CD14-positive monocyte (primary cell): ENCODE data around the gene LDAH. TPM values are rescaled to one million over a fixed set of nuclear protein-coding genes. Genes with fewer than 3 reads are reported as not detected.

Experiments used
- DNase-seq, 3 donors: peaks; one replicate each; pipeline ENCODE4 v3.0.0-alpha.2; 2011 to 2022
- H2AFZ ChIP-seq: 2 replicates; pipeline ENCODE4 v1.6.0; 2012; ENCODE audit warnings: mild to moderate bottlenecking, low read depth, low read length, inconsistent platforms; ENCODE audit not compliant: insufficient read depth, poor library complexity, severe bottlenecking
- H3K27ac ChIP-seq, 2 donors: 1 replicate in 1 of 2; 2 replicates in 1 of 2; pipeline ENCODE4 v1.5.1; 2012 to 2013; ENCODE audit warnings: low read length in 2 of 2, control low read depth in 1 of 2, inconsistent platforms in 1 of 2, low read depth in 1 of 2, mild to moderate bottlenecking in 1 of 2
- H3K27me3 ChIP-seq, 2 donors: one replicate each; pipeline versions ENCODE4 v1.6.0 to v1.6.1; 2011 to 2013; ENCODE audit warnings: low read length in 2 of 2; ENCODE audit not compliant: control insufficient read depth in 2 of 2, insufficient read depth in 2 of 2
- H3K36me3 ChIP-seq, 2 donors: replicated peaks in 1 of 2; 1 replicate in 1 of 2; 2 replicates in 1 of 2; pipeline versions ENCODE4 v1.5.1 to v1.6.1; 2012 to 2013; ENCODE audit warnings: low read length in 2 of 2, control low read depth in 1 of 2, inconsistent platforms in 1 of 2, mild to moderate bottlenecking in 1 of 2; ENCODE audit not compliant: insufficient read depth in 2 of 2, control insufficient read depth in 1 of 2
- H3K4me1 ChIP-seq, 2 donors: 1 replicate in 1 of 2; 2 replicates in 1 of 2; pipeline versions ENCODE4 v1.5.1 to v1.6.1; 2012 to 2013; ENCODE audit warnings: low read length in 2 of 2, control low read depth in 1 of 2, inconsistent platforms in 1 of 2, mild to moderate bottlenecking in 1 of 2, moderate library complexity in 1 of 2; ENCODE audit not compliant: insufficient read depth in 2 of 2, control insufficient read depth in 1 of 2
- H3K4me2 ChIP-seq: replicated peaks from 2 replicates; pipeline ENCODE3; 2012; ENCODE audit warnings: low read length, moderate library complexity, mild to moderate bottlenecking; ENCODE audit not compliant: poor library complexity, severe bottlenecking; ENCODE audit errors: extremely low read depth
- H3K4me3 ChIP-seq, 3 experiments: fragments of 200-600 bp in 1 of 3; sonication (generic) in 1 of 3; replicated peaks in 1 of 3; 1 replicate in 2 of 3; 2 replicates in 1 of 3; pipeline ENCODE4 v1.5.1; 2011 to 2013; ENCODE audit warnings: low read length in 3 of 3, mild to moderate bottlenecking in 3 of 3, control low read depth in 2 of 3, low read depth in 2 of 3, inconsistent platforms in 1 of 3, moderate library complexity in 1 of 3
- H3K79me2 ChIP-seq: 2 replicates; pipeline ENCODE4 v1.6.0; 2012; ENCODE audit warnings: mild to moderate bottlenecking, control low read depth, inconsistent platforms, low read length, moderate library complexity; ENCODE audit not compliant: insufficient read depth
- H3K9ac ChIP-seq: 2 replicates; pipeline ENCODE4 v1.6.0; 2017; ENCODE audit warnings: low read length, mild to moderate bottlenecking; ENCODE audit not compliant: insufficient read depth, poor library complexity, severe bottlenecking
- H3K9me3 ChIP-seq, 2 donors: replicated peaks in 1 of 2; 1 replicate in 1 of 2; 2 replicates in 1 of 2; pipeline versions ENCODE4 v1.5.1 to v1.6.1; 2012 to 2013; ENCODE audit warnings: low read length in 2 of 2, control low read depth in 1 of 2; ENCODE audit not compliant: control insufficient read depth in 1 of 2, insufficient read depth in 1 of 2
- H4K20me1 ChIP-seq: 2 replicates; pipeline ENCODE4 v1.6.0; 2012; ENCODE audit warnings: mild to moderate bottlenecking, low read length, control low read depth, moderate library complexity; ENCODE audit not compliant: insufficient read depth
- H3K27ac Mint-ChIP-seq, 7 donors: one replicate each; pipeline ENCODE4 v1.8.0; 2020; ENCODE audit warnings: mild to moderate bottlenecking in 7 of 7, mixed read lengths in 7 of 7, moderate library complexity in 6 of 7, inconsistent platforms in 2 of 7
- H3K27me3 Mint-ChIP-seq, 3 donors: one replicate each; pipeline ENCODE4 v1.8.0; 2021 to 2022; ENCODE audit warnings: low read depth in 3 of 3, mild to moderate bottlenecking in 3 of 3, mixed read lengths in 3 of 3, moderate library complexity in 3 of 3, inconsistent platforms in 1 of 3
- H3K36me3 Mint-ChIP-seq, 2 donors: one replicate each; pipeline ENCODE4 v1.8.0; 2020; ENCODE audit warnings: mixed read lengths in 2 of 2, inconsistent platforms in 1 of 2, mild to moderate bottlenecking in 1 of 2
- H3K4me1 Mint-ChIP-seq: one replicate; pipeline ENCODE4 v1.8.0; 2020; ENCODE audit warnings: mild to moderate bottlenecking, mixed read lengths
- H3K4me3 Mint-ChIP-seq, 2 donors: one replicate each; pipeline ENCODE4 v1.8.0; 2020; ENCODE audit warnings: mild to moderate bottlenecking in 2 of 2, mixed read lengths in 2 of 2, moderate library complexity in 1 of 2
- H3K9me3 Mint-ChIP-seq, 7 donors: one replicate each; pipeline ENCODE4 v1.8.0; 2020 to 2022; ENCODE audit warnings: mixed read lengths in 7 of 7, mild to moderate bottlenecking in 6 of 7, moderate library complexity in 6 of 7, inconsistent platforms in 2 of 7
- CTCF ChIP-seq: fragments of 200-600 bp; IDR thresholded peaks from one replicate; pipeline ENCODE4 v1.8.0; 2022; ENCODE audit warnings: antibody characterized with exemption, mild to moderate bottlenecking
- WGBS: methylation state at CpG from one replicate; pipeline ENCODE4 v1.1.5; 2013; ENCODE audit warnings: missing lambda C conversion rate; ENCODE audit not compliant: insufficient coverage; 5-methylcytosine and 5-hydroxymethylcytosine counted together
- intact Hi-C, 2 donors: fragments of 100-400 bp; cut with micrococcal nuclease; formaldehyde crosslinking; loops; one replicate each; pipeline versions ENCODE4 v1.15.0 to v1.15.1; 2023
- polyA plus RNA-seq, 3 donors: library from polyadenylated mRNA; depleted of rRNA in 1 of 3; unstranded in 2 of 3; stranded (reverse) in 1 of 3; fragments of 300-500 nt in 2 of 3; fragments of >200 nt in 1 of 3; fragmentation: Illumina TruSeq in 2 of 3; gene quantifications; 1 replicate in 2 of 3; 2 replicates in 1 of 3; pipeline ENCODE4 v1.2.3, GENCODE V29; 2012 to 2021

Gene LDAH
- polyA plus RNA-seq, 3 donors, result 3.7 to 5.7 (median 5.0) TPM

GRCh38 chr2:20812779-20813178, 10.1 kb downstream of the LDAH start:
- Histone ChIP-seq H3K36me3 (no peaks in the 10 kb centered on the region), H3K27ac (no peak overlapping the region), H3K79me2 (peaks cover 18% of the 10 kb centered on the region), H3K4me1 (no peaks in the 10 kb centered on the region), H3K9me3 (no peaks in the 10 kb centered on the region), H3K9ac (no peak overlapping the region), H4K20me1 (no peaks in the 10 kb centered on the region), H3K4me3 (no peak overlapping the region), H3K27me3 (no peaks in the 10 kb centered on the region), H2AFZ (no peak overlapping the region), H3K4me2 (no peak overlapping the region)
- Mint-ChIP-seq H3K4me1 (no peaks in the 10 kb centered on the region), H3K36me3 (peaks cover 6% of the 10 kb centered on the region in 2 donors), H3K27me3 (peaks cover 0 to 1% (median 0%) of the 10 kb centered on the region in 3 donors), H3K4me3 (no peak overlapping the region), H3K9me3 (peaks cover 0 to 10% (median 2%) of the 10 kb centered on the region in 7 donors), H3K27ac (no peak overlapping the region)
- intact Hi-C loops, result no loop called here
- no peak for TF ChIP-seq CTCF
- DNase-seq, result no peak
- no CpG with 5 or more reads among the region's 2 CpGs for WGBS

GRCh38 chr2:20806286-20806685, 16.6 kb downstream of the LDAH start:
- intact Hi-C loops, result no loop called here
- H3K9me3 Mint-ChIP-seq, result peaks cover 0 to 8% (median 0%) of the 10 kb centered on the region in 7 donors
- H3K27me3 ChIP-seq, result no peaks in the 10 kb centered on the region
- no peak for DNase-seq
- H3K4me3 ChIP-seq, result no peak overlapping the region
- no peak overlapping the region for H3K27ac ChIP-seq
- H3K27ac Mint-ChIP-seq, result no peak overlapping the region
- no peak overlapping the region for H3K9ac ChIP-seq
- H3K4me1 Mint-ChIP-seq, result no peaks in the 10 kb centered on the region
- no peak for TF ChIP-seq CTCF
- no peaks in the 10 kb centered on the region for H4K20me1 ChIP-seq
- peaks cover 0 to 1% (median 0%) of the 10 kb centered on the region in 3 donors for H3K27me3 Mint-ChIP-seq
- no peak overlapping the region for H3K4me3 Mint-ChIP-seq
- H3K36me3 Mint-ChIP-seq, result peaks cover 3 to 6% of the 10 kb centered on the region in 2 donors
- no peaks in the 10 kb centered on the region for H3K4me1 ChIP-seq
- H3K79me2 ChIP-seq, result no peaks in the 10 kb centered on the region
- no peaks in the 10 kb centered on the region for H3K36me3 ChIP-seq
- no CpG with 5 or more reads among the region's 1 CpG for WGBS
- no peaks in the 10 kb centered on the region for H3K9me3 ChIP-seq
- H3K4me2 ChIP-seq, result no peak overlapping the region
- no peak overlapping the region for H2AFZ ChIP-seq
